ENCODE results near the gene FASTKD2. TPM values are rescaled to one million over a fixed set of nuclear protein-coding genes. Genes with fewer than 3 reads are reported as not detected.

Gene FASTKD2
- total and polyA plus RNA-seq, 2 donors (not counting 3 experiments of a cell fraction or from before 2014, with no cell fraction given): 20.6 to 22.6 TPM

GRCh38 chr2:206756816-206757215, 8.6 kb upstream of the FASTKD2 start:
- FAIRE-seq (no peak), DNase-seq (ENCODE audit: low read depth, low spot score) (no peak)
- no peaks in the 10 kb centered on the region for H3K79me2 ChIP-seq (ENCODE audit: control insufficient read depth, insufficient read depth, low read length)
- H3K27me3 ChIP-seq (ENCODE audit: control insufficient read depth in 2 of 2, insufficient read depth in 2 of 2, low read length in 2 of 2): peaks cover 16 to 28% of the 10 kb centered on the region in 2 experiments
- intact Hi-C loops (cut with micrococcal nuclease) (no loop called here), dilution Hi-C loops (cut with MboI; ENCODE audit: extremely low pct_ligation_motif_present, low sequenced_read_pairs) (no loop called here)
- H3K9ac ChIP-seq (replicated peaks; ENCODE audit: extremely low read depth, insufficient read depth, low read length): no peak overlapping the region
- TF ChIP-seq GATA2 (IDR thresholded peaks at IDR 0.05; ENCODE audit: insufficient read depth, insufficient read length, low read depth, low read length) (no peak), MAX (IDR thresholded peaks at IDR 0.05; ENCODE audit: insufficient read depth, insufficient read length) (no peak), CTCF (IDR thresholded peaks at IDR 0.05; ENCODE audit: extremely low read depth in 1 of 2, insufficient read depth in 1 of 2, low read depth in 1 of 2, low read length in 2 of 2) (no peak), JUN (IDR thresholded peaks at IDR 0.05; ENCODE audit: borderline replicate concordance, insufficient read depth, insufficient read length, low read depth) (no peak), FOS (IDR thresholded peaks at IDR 0.05; ENCODE audit: borderline replicate concordance, insufficient read depth, low read length) (no peak), EZH2 (IDR thresholded peaks at IDR 0.05; ENCODE audit: borderline replicate concordance, low read depth, low read length, severe bottlenecking) (no peak), POLR2A (IDR thresholded peaks at IDR 0.05; ENCODE audit: low read depth, low read length) (no peak), POLR2AphosphoS5 (IDR thresholded peaks at IDR 0.05; ENCODE audit: insufficient read depth, low read depth, low read length) (no peak), MYC (IDR thresholded peaks at IDR 0.05; ENCODE audit: low read depth, low read length) (no peak)
- CTCF ChIA-PET: interaction anchor here (1.3 kb wide), 1 partner anchor 20 kb away, joined by 4 read pairs; no protein-coding TSS in a partner anchor
- POLR2A ChIA-PET: no interaction called here
- no peak overlapping the region for H2AFZ ChIP-seq (ENCODE audit: low read depth, low read length)
- H3K4me1 ChIP-seq (ENCODE audit: control insufficient read depth, extremely low read depth, insufficient read depth, low read length): no peaks in the 10 kb centered on the region
- H3K4me2 ChIP-seq (ENCODE audit: insufficient read depth, low read length): no peak overlapping the region
- no peak overlapping the region for H3K27ac ChIP-seq (ENCODE audit: insufficient read depth, low read depth, low read length)
- no TSS peak for BruUV-seq (replicated peaks)
- H4K20me1 ChIP-seq (replicated peaks; ENCODE audit: control insufficient read depth, extremely low read depth, insufficient read depth, low read length): no peaks in the 10 kb centered on the region
- no peak overlapping the region for H3K4me3 ChIP-seq (replicated peaks in 1 of 3; ENCODE audit: insufficient read depth in 1 of 3, low read depth in 1 of 3, low read length in 3 of 3)
- H3K36me3 ChIP-seq (ENCODE audit: control insufficient read depth in 2 of 2, extremely low read depth in 1 of 2, insufficient read depth in 2 of 2, low read length in 2 of 2): no peaks in the 10 kb centered on the region
- H3K9me1 ChIP-seq (replicated peaks; ENCODE audit: control insufficient read depth, extremely low read depth, insufficient read depth, low read length): no peaks in the 10 kb centered on the region
- H3K9me3 ChIP-seq (replicated peaks; ENCODE audit: control insufficient read depth, insufficient read depth, low read length): no peaks in the 10 kb centered on the region

Data from endothelial cell of umbilical vein (primary cell).